ENCODE data around the gene CRIM1. TPM values are rescaled to one million over a fixed set of nuclear protein-coding genes. Genes with fewer than 3 reads are reported as not detected.

Gene CRIM1
- polyA plus RNA-seq, 2 of the 4 experiments (the other 2 are of a cell fraction): 127 to 208 TPM

- DNase-seq (ENCODE audit: low read depth in 1 of 2, low spot score in 1 of 2) (no peak), ATAC-seq (no peak), FAIRE-seq (no peak)
- Histone ChIP-seq H3K4me3 (no peak overlapping the region), H3K27ac (peak overlapping the region; percentile 80 to 88; a peak in 5 of 6 replicates), H3K9me3 (no peaks in the 10 kb centered on the region), H3K4me2 (no peak overlapping the region), H3K4me1 (peaks cover 71% of the 10 kb centered on the region)
- peak; percentile 47; the same call in 1 of the 2 replicates for TF ChIP-seq POLR2AphosphoS2 (conservative IDR thresholded peaks at IDR 0.05; ENCODE audit: low read length)
- no peak for TF ChIP-seq ESRRA (IDR thresholded peaks at IDR 0.05; ENCODE audit: borderline replicate concordance, low read length)
- ChIA-PET CTCF (no interaction called here), POLR2A (no interaction called here)
- WGBS (ENCODE audit: missing lambda C conversion rate): 91% methylated on average over 4 of the region's 4 CpGs
Observed at GRCh38 chr2:36566887-36567286, 211.3 kb downstream of the CRIM1 start.

DNA sequence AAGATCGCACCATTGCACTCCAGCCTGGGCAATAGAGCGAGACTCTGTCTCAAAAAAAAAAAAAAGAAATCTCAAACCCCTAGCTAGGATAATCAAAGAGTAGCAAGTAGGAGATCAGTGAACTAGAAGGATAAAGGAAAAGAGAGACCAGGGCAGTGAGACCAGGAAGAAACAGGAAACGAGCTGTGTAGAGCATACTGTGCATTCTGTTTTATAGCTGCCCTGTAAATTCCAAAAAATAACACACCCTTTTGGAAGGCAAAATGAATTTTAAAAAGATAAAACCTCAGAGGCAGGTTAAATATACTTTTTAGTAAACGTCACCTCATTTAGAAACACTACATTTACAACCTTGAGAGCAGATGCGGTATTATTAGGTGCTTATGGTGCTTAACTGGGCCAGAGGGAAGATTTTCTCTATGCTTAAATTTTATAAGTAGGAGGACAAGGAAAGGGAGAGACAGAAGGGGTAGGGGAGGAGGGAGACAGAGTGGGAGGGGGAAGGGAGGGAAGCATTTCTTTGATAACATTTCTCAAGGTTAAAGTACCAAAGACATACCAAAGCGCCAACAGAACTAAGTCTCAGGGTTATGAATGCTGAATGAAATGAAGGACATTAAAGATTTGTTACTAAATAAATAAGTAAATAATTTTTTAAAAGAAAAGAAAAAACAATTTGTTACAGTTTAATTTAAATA is 212.3 kb downstream of the CRIM1 start:
- FAIRE-seq (no peak), ATAC-seq (peak; percentile 6 to 39; a peak in 5 of 6 replicates), DNase-seq (ENCODE audit: low read depth in 1 of 2, low spot score in 1 of 2) (peak in 1 of 2 experiments; percentile 37)
- CTCF ChIA-PET: interaction anchor here (0.7 to 1.4 kb wide), 4 partner anchors 11 to 751 kb away, joined by 3 to 5 read pairs (median 3); partner anchors contain the start of gene FEZ2
- POLR2A ChIA-PET: interaction anchor here (0.7 to 1.8 kb wide), 2 partner anchors 30 to 163 kb away, joined by 3 to 5 read pairs; partner anchors contain the start of gene FEZ2
- 42% methylated on average over 6 of the region's 6 CpGs for WGBS (ENCODE audit: missing lambda C conversion rate)
- Histone ChIP-seq H3K4me1 (peaks cover 71% of the 10 kb centered on the region), H3K9me3 (no peaks in the 10 kb centered on the region), H3K27ac (peak overlapping the region; percentile 80 to 88), H3K4me3 (peak overlapping the region; percentile 11; the same call in 2 of the 3 replicates), H3K4me2 (peak overlapping the region; percentile 88)
- TF ChIP-seq ESRRA (IDR thresholded peaks at IDR 0.05; ENCODE audit: borderline replicate concordance, low read length): peak; percentile 25; the same call in 1 of the 2 replicates
- TF ChIP-seq RARB (CRISPR knock-in tag; IDR thresholded peaks at IDR 0.05): no peak

- H3K27ac ChIP-seq: peak overlapping the region; percentile 80 to 88
- ChIA-PET CTCF (interaction anchor here (0.7 to 1.4 kb wide), 9 partner anchors 9 to 218 kb away, joined by 3 to 6 read pairs (median 3); partner anchors contain the start of gene FEZ2), POLR2A (interaction anchor here (0.9 to 1.8 kb wide), 3 partner anchors 9 to 118 kb away, joined by 3 to 6 read pairs (median 5); partner anchors contain the start of gene FEZ2)
- peak overlapping the region; percentile 11 for H3K4me3 ChIP-seq
- H3K9me3 ChIP-seq: no peaks in the 10 kb centered on the region
- ATAC-seq: peak; percentile 78 to 86
- TF ChIP-seq RAD21 (conservative IDR thresholded peaks at IDR 0.05 in 1 of 2, IDR thresholded peaks at IDR 0.05 in 1 of 2): peak in 1 of 2 experiments; percentile 14; a peak in 1 of 5 replicates
- TF ChIP-seq ZC3H11A (IDR thresholded peaks at IDR 0.05): no peak
- no peak for TF ChIP-seq CHD4 (IDR thresholded peaks at IDR 0.05; ENCODE audit: borderline replicate concordance)
- 0 out of 3 replicates have a peak, but pooled peaks have one; percentile 25 for TF ChIP-seq SMC3 (IDR thresholded peaks at IDR 0.05)
- 0 out of 2 replicates have a peak, but pooled peaks have one; percentile 40 for TF ChIP-seq EHF (CRISPR knock-in tag; IDR thresholded peaks at IDR 0.05)
- no peak for TF ChIP-seq NPAS2 (CRISPR knock-in tag; IDR thresholded peaks at IDR 0.05; ENCODE audit: borderline replicate concordance)
- 0 out of 2 replicates have a peak, but pooled peaks have one; percentile 11 for TF ChIP-seq FOSB (CRISPR knock-in tag; IDR thresholded peaks at IDR 0.05)
- no peak for TF ChIP-seq CTCF (IDR thresholded peaks at IDR 0.05)
- TF ChIP-seq TFCP2L1 (CRISPR knock-in tag; IDR thresholded peaks at IDR 0.05): peak; percentile 77; the same call in 1 of the 2 replicates
- TF ChIP-seq PHF8 (IDR thresholded peaks at IDR 0.05; ENCODE audit: borderline replicate concordance, low read depth): no peak
- TF ChIP-seq POLR2AphosphoS2 (conservative IDR thresholded peaks at IDR 0.05; ENCODE audit: low read length): 0 out of 2 replicates have a peak, but pooled peaks have one; percentile 50
- peak; percentile 93; the same call in 1 of the 2 replicates for TF ChIP-seq GATA3 (IDR thresholded peaks at IDR 0.05; ENCODE audit: borderline replicate concordance)
- peak; percentile 21; the same call in 1 of the 2 replicates for TF ChIP-seq FOXS1 (CRISPR knock-in tag; IDR thresholded peaks at IDR 0.05)
- peak; percentile 92 for TF ChIP-seq MAX (IDR thresholded peaks at IDR 0.05)
- peak; percentile 19; the same call in 1 of the 2 replicates for TF ChIP-seq PBX3 (IDR thresholded peaks at IDR 0.05)
- peak; percentile 71 for TF ChIP-seq FOSL2 (IDR thresholded peaks at IDR 0.05)
- TF ChIP-seq FOSL2 (CRISPR knock-in tag; IDR thresholded peaks at IDR 0.05): peak; percentile 85
- peak; percentile 46 to 67; a peak in 2 of 5 replicates for TF ChIP-seq EP300 (IDR thresholded peaks at IDR 0.05)
- TF ChIP-seq MAFK (IDR thresholded peaks at IDR 0.05; ENCODE audit: partially characterized antibody): peak; percentile 34
- peak; percentile 79 for TF ChIP-seq JUNB (IDR thresholded peaks at IDR 0.05)
- TF ChIP-seq, protein P1, sequence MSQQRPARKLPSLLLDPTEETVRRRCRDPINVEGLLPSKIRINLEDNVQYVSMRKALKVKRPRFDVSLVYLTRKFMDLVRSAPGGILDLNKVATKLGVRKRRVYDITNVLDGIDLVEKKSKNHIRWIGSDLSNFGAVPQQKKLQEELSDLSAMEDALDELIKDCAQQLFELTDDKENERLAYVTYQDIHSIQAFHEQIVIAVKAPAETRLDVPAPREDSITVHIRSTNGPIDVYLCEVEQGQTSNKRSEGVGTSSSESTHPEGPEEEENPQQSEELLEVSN (IDR thresholded peaks at IDR 0.05; ENCODE audit: borderline replicate concordance, low read depth): peak; percentile 37; the same call in 1 of the 2 replicates
- TF ChIP-seq JUN (IDR thresholded peaks at IDR 0.05): peak; percentile 62 to 75; a peak in 3 of 5 replicates
- peak in 1 of 2 experiments; percentile 78; a peak in 2 of 4 replicates for TF ChIP-seq CEBPB (IDR thresholded peaks at IDR 0.05)
- no peak; the same call in 1 of the 2 replicates for TF ChIP-seq MYC (IDR thresholded peaks at IDR 0.05; ENCODE audit: borderline replicate concordance, low read length)
- H3K4me2 ChIP-seq: peak overlapping the region; percentile 88
- H3K4me1 ChIP-seq: peaks cover 66% of the 10 kb centered on the region
- FAIRE-seq: peak; percentile 98
- DNase-seq (ENCODE audit: low read depth in 1 of 2, low spot score in 1 of 2): peak; percentile 43 to 85
- WGBS (ENCODE audit: missing lambda C conversion rate): under 1% methylated on average over 6 of the region's 6 CpGs
Observed at GRCh38 chr2:36568516-36569246, 213.1 kb downstream of the CRIM1 start.
